Progenitor cell of endocrine pancreas (in vitro differentiated cells): ENCODE results near the gene JPH3. TPM values are rescaled to one million over a fixed set of nuclear protein-coding genes. Genes with fewer than 3 reads are reported as not detected.
A peak's percentile ranks its signal among the peaks of the same experiment; 100 is the strongest.

Experiments
- DNase-seq: peaks from one replicate; pipeline ENCODE4 v3.0.0; 2021; ENCODE audit warnings: low spot score; ENCODE audit not compliant: unreplicated experiment
- H3K27ac Mint-ChIP-seq: 2 replicates; pipeline ENCODE4 v1.8.0; 2021; ENCODE audit warnings: mild to moderate bottlenecking, moderate library complexity, mixed read lengths
- H3K27me3 Mint-ChIP-seq: 2 replicates; pipeline ENCODE4 v1.8.0; 2021; ENCODE audit warnings: mixed read lengths
- H3K36me3 Mint-ChIP-seq: 2 replicates; pipeline ENCODE4 v1.8.0; 2022; ENCODE audit warnings: mixed read lengths; ENCODE audit not compliant: insufficient read depth
- H3K4me1 Mint-ChIP-seq: 2 replicates; pipeline ENCODE4 v1.8.0; 2021; ENCODE audit warnings: low read depth, mixed read lengths
- H3K4me3 Mint-ChIP-seq: 2 replicates; pipeline ENCODE4 v1.8.0; 2021; ENCODE audit warnings: low read depth, mild to moderate bottlenecking, moderate library complexity, mixed read lengths
- H3K9me3 Mint-ChIP-seq: 2 replicates; pipeline ENCODE4 v1.8.0; 2021; ENCODE audit warnings: low read depth, mixed read lengths
- CTCF ChIP-seq: fragments of 200-600 bp; sonication (generic); IDR thresholded peaks from one replicate; pipeline ENCODE4 v1.5.0; 2021; ENCODE audit warnings: antibody characterized with exemption, mild to moderate bottlenecking; ENCODE audit not compliant: unreplicated experiment
- total RNA-seq: library from RNA; stranded (reverse); gene quantifications from 2 replicates; pipeline ENCODE4 v1.2.1, GENCODE V29; 2021

The JPH3 gene
- total RNA-seq, 1 donor from 2014 or later = 26.4 TPM

DNA sequence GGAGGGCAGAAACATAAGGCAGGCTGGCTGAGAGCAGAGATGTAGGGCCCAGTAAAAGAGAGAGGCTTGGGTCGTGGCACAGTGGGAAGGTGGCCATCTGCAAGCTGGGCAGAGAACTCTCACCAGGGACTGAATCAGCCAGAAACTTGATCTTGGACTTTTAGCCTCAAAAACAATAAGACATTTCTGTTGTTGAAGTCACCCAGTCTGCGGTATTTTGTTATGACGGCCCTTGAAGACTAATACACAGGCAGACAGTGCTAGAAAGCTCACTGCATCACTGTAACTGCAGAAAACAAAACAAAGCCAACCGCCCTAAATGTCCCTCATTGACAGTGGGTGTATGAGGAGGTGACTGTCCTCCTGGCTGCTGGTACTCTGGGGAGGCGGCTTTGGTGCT, 3.9 kb upstream of the JPH3 start:
- DNase-seq = no peak
- peaks cover 44% of the 10 kb centered on the region for H3K27me3 Mint-ChIP-seq
- no peak for TF ChIP-seq CTCF
- no peak overlapping the region for H3K27ac Mint-ChIP-seq
- peaks cover 3% of the 10 kb centered on the region for H3K4me1 Mint-ChIP-seq
- H3K4me3 Mint-ChIP-seq = no peak overlapping the region
- H3K36me3 Mint-ChIP-seq = no peaks in the 10 kb centered on the region
- H3K9me3 Mint-ChIP-seq = no peaks in the 10 kb centered on the region

GRCh38 chr16:87600246-87600645, 2.1 kb upstream of the JPH3 start:
- peaks cover 11% of the 10 kb centered on the region for H3K4me1 Mint-ChIP-seq
- peak overlapping the region; percentile 12 for H3K4me3 Mint-ChIP-seq
- DNase-seq = no peak
- TF ChIP-seq CTCF = no peak
- peaks cover 45% of the 10 kb centered on the region for H3K27me3 Mint-ChIP-seq
- H3K27ac Mint-ChIP-seq = no peak overlapping the region
- H3K36me3 Mint-ChIP-seq = peaks cover 2% of the 10 kb centered on the region
- no peaks in the 10 kb centered on the region for H3K9me3 Mint-ChIP-seq

- Mint-ChIP-seq H3K36me3 (peaks cover 2% of the 10 kb centered on the region), H3K4me1 (peaks cover 11% of the 10 kb centered on the region), H3K9me3 (no peaks in the 10 kb centered on the region), H3K27ac (peak overlapping the region; percentile 23), H3K4me3 (peak overlapping the region; percentile 80), H3K27me3 (peaks cover 39% of the 10 kb centered on the region)
- no peak for DNase-seq
- TF ChIP-seq CTCF = no peak
Measured at GRCh38 chr16:87601401-87601981, 817 bp upstream of the JPH3 start.

- Mint-ChIP-seq H3K27me3 (peaks cover 38% of the 10 kb centered on the region), H3K4me3 (peak overlapping the region; percentile 92), H3K36me3 (peaks cover 5% of the 10 kb centered on the region), H3K27ac (peak overlapping the region; percentile 86), H3K9me3 (no peaks in the 10 kb centered on the region), H3K4me1 (peaks cover 11% of the 10 kb centered on the region)
- TF ChIP-seq CTCF = no peak
- peak; percentile 27 for DNase-seq
Measured at GRCh38 chr16:87602821-87603683, 744 bp downstream of the JPH3 start.

DNA sequence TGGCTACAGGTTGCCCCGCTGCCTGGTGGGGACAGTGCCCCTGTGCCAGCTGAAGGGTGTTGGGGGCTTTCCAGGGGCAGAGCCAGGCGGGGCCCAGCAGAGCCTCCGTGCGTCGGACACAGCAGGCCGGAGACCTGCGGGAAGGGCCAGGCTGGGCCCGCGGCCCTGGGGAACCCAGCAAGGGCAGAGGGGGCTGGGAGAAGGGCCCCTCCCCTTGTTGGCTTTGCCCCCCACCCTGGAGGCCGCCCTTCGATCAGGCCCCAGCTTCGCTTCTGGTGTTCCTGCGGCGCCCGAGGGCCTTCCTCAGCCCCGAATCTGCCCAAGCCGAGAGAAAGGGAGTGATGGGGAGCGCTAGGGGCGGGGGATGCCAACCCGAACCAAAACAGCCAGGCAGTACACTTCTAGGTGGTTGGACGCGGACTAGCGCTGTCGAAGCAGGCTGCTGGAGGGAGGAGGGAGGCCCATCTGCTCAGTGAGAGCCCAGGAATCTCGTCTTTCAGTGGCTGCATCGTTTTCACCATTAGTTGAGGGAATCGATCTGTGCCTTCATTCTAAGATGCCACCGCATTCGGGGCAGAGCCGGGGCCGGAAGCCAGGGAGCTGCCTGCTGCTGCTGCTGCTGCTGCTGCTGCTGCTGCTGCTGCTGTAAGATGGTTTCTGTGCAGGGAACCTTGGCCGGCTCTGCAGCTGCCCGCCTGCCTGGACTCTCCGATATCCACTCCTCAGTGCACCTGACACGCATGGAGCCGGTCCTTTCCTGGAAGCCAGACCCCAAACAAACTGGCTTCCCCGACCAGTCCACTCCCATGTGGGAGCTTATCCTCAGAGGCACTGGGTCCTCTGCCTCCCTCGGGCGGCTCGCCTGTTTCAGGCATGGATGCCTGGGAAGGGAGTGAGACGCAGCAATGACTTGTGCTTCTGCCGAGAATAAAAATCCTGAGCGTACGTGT, 1.7 kb downstream of the JPH3 start:
- H3K27me3 Mint-ChIP-seq = peaks cover 38% of the 10 kb centered on the region
- no peak for DNase-seq
- peak overlapping the region; percentile 92 for H3K4me3 Mint-ChIP-seq
- H3K27ac Mint-ChIP-seq = peak overlapping the region; percentile 66
- no peak for TF ChIP-seq CTCF
- H3K36me3 Mint-ChIP-seq = peaks cover 6% of the 10 kb centered on the region
- H3K9me3 Mint-ChIP-seq = no peaks in the 10 kb centered on the region
- peaks cover 11% of the 10 kb centered on the region for H3K4me1 Mint-ChIP-seq
